ENCODE results near the gene YTHDF2. TPM values are rescaled to one million over a fixed set of nuclear protein-coding genes. Genes with fewer than 3 reads are reported as not detected.
"Not testable (repeated sequence)": the region's sequence is repeated elsewhere in the genome, so short reads cannot be mapped to it uniquely, and the experiment has no call there.

YTHDF2 gene
- total RNA-seq, 1 experiment from 2014 or later: 117 TPM

DNA sequence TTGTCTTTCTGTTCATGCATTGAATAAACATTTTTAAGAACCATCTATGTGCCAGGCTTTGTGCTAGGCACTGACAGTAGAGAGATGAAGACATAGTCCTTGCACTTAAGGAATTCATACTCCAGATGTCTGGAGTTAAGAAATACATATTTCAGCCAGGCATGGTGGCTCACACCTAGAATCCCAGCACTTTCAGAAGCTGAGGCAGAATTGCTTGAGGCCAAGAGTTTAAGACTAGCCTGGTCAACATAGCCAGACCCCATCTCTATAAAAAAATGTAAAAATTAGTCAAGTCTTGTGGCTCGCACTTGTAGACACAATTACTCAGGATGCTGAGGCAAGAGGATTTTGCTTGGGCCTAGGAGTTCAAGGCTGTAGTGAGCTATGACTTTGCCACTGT is 18.6 kb upstream of the YTHDF2 start:
- Mint-ChIP-seq H3K27ac (ENCODE audit: unreplicated experiment) (no peak overlapping the region), H3K27me3 (ENCODE audit: unreplicated experiment) (no peaks in the 10 kb centered on the region), H3K4me3 (ENCODE audit: low read depth, unreplicated experiment) (no peak overlapping the region), H3K4me1 (ENCODE audit: low read depth, unreplicated experiment) (no peaks in the 10 kb centered on the region), H3K9me3 (ENCODE audit: low read depth, unreplicated experiment) (no peaks in the 10 kb centered on the region), H3K36me3 (ENCODE audit: insufficient read depth, unreplicated experiment) (peaks cover 8% of the 10 kb centered on the region)
- BruUV-seq (replicated peaks): no TSS peak
- CTCF ChIA-PET: no interaction called here
- intact Hi-C loops (cut with micrococcal nuclease; ENCODE audit: unreplicated experiment): no loop called here
- TF ChIP-seq, protein P1, sequence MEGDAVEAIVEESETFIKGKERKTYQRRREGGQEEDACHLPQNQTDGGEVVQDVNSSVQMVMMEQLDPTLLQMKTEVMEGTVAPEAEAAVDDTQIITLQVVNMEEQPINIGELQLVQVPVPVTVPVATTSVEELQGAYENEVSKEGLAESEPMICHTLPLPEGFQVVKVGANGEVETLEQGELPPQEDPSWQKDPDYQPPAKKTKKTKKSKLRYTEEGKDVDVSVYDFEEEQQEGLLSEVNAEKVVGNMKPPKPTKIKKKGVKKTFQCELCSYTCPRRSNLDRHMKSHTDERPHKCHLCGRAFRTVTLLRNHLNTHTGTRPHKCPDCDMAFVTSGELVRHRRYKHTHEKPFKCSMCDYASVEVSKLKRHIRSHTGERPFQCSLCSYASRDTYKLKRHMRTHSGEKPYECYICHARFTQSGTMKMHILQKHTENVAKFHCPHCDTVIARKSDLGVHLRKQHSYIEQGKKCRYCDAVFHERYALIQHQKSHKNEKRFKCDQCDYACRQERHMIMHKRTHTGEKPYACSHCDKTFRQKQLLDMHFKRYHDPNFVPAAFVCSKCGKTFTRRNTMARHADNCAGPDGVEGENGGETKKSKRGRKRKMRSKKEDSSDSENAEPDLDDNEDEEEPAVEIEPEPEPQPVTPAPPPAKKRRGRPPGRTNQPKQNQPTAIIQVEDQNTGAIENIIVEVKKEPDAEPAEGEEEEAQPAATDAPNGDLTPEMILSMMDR (IDR thresholded peaks at IDR 0.05; ENCODE audit: unreplicated experiment): no peak
- no peak for DNase-seq

DNA sequence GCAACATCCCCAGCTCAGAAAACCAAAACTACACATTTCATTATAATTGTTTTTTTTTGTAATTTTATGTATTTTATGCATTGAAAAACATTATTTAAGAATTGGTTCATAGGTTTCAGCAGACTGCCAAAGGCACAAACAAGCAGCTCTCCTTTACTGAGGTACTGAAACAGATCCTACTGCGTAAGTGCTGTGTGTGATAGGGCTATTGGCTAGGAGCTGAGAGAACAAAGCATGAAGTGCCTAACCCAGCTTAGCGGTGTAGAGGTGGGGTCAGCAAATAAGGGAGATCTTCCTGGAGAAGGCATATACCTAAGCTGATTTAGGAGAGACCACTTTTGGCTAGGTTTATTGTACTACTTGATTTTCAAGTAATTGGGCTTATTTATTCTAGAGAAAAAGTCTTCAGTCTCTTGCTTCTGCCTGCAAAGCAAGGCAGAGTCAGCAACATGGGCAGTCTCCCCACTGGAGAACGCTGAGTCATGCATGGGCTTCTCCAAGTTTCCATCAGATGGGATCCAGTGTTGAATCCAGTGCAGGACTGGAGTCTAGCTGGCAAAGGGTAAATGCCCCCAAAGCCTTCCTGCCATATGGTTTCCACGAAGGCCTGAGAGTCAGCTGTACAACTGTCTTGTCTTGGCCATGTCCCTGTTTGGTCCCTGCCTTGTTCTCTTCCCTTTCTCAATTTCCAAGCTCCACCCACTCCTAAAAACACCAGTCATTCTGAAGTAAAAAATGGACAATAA is 18.0 kb upstream of the YTHDF2 start:
- no peak overlapping the region for H3K4me3 Mint-ChIP-seq (ENCODE audit: low read depth, unreplicated experiment)
- CTCF ChIA-PET: no interaction called here
- TF ChIP-seq, protein P1 (IDR thresholded peaks at IDR 0.05; ENCODE audit: unreplicated experiment): no peak
- H3K4me1 Mint-ChIP-seq (ENCODE audit: low read depth, unreplicated experiment): no peaks in the 10 kb centered on the region
- no peaks in the 10 kb centered on the region for H3K9me3 Mint-ChIP-seq (ENCODE audit: low read depth, unreplicated experiment)
- no peak overlapping the region for H3K27ac Mint-ChIP-seq (ENCODE audit: unreplicated experiment)
- intact Hi-C loops (cut with micrococcal nuclease; ENCODE audit: unreplicated experiment): no loop called here
- peaks cover 8% of the 10 kb centered on the region for H3K36me3 Mint-ChIP-seq (ENCODE audit: insufficient read depth, unreplicated experiment)
- BruUV-seq (replicated peaks): no TSS peak
- no peaks in the 10 kb centered on the region for H3K27me3 Mint-ChIP-seq (ENCODE audit: unreplicated experiment)
- no peak for DNase-seq

DNA sequence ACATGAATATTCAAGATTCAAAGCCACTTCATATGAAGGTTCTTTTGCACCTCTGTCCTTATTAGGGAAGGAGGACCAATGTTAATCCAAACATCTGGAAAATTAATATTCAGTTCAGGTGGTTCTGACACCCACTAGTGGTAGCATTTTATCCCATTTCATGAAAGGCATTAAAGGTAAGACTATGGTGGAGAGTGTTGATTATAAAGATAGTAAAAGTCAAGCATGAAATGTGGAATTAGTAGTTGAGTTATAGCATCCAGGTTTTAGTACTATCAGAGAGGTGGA is 17.5 kb upstream of the YTHDF2 start:
- Mint-ChIP-seq H3K4me3 (ENCODE audit: low read depth, unreplicated experiment) (no peak overlapping the region), H3K36me3 (ENCODE audit: insufficient read depth, unreplicated experiment) (peaks cover 3% of the 10 kb centered on the region), H3K4me1 (ENCODE audit: low read depth, unreplicated experiment) (no peaks in the 10 kb centered on the region), H3K9me3 (ENCODE audit: low read depth, unreplicated experiment) (no peaks in the 10 kb centered on the region), H3K27me3 (ENCODE audit: unreplicated experiment) (no peaks in the 10 kb centered on the region), H3K27ac (ENCODE audit: unreplicated experiment) (no peak overlapping the region)
- CTCF ChIA-PET: no interaction called here
- DNase-seq: no peak
- BruUV-seq (replicated peaks): no TSS peak
- TF ChIP-seq, protein P1 (IDR thresholded peaks at IDR 0.05; ENCODE audit: unreplicated experiment): no peak
- intact Hi-C loops (cut with micrococcal nuclease; ENCODE audit: unreplicated experiment): no loop called here

DNA sequence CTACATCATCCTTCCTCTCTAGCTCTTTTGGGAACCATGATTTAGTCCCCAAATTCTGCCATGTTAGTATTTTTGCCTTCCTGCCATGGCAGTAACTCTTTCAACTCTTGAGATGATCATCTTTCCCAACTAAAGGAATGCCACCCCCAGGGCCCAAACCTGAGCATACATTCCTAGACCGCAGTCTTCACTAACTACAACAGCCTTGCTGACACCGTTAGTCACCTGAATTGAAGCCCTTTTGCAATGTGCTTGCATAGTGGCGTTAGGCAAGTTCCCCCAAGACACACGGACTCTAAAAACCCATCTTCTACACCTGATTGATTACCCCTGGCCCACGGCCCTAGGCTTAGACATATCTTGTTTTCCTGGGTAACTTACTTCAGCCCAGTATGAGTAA is 16.4 kb upstream of the YTHDF2 start:
- TF ChIP-seq, protein P1 (IDR thresholded peaks at IDR 0.05; ENCODE audit: unreplicated experiment): no peak
- CTCF ChIA-PET: no interaction called here
- no peaks in the 10 kb centered on the region for H3K4me1 Mint-ChIP-seq (ENCODE audit: low read depth, unreplicated experiment)
- H3K27ac Mint-ChIP-seq (ENCODE audit: unreplicated experiment): no peak overlapping the region
- no TSS peak for BruUV-seq (replicated peaks)
- H3K4me3 Mint-ChIP-seq (ENCODE audit: low read depth, unreplicated experiment): no peak overlapping the region
- H3K27me3 Mint-ChIP-seq (ENCODE audit: unreplicated experiment): no peaks in the 10 kb centered on the region
- intact Hi-C loops (cut with micrococcal nuclease; ENCODE audit: unreplicated experiment): no loop called here
- H3K36me3 Mint-ChIP-seq (ENCODE audit: insufficient read depth, unreplicated experiment): no peaks in the 10 kb centered on the region
- no peaks in the 10 kb centered on the region for H3K9me3 Mint-ChIP-seq (ENCODE audit: low read depth, unreplicated experiment)
- DNase-seq: no peak

DNA sequence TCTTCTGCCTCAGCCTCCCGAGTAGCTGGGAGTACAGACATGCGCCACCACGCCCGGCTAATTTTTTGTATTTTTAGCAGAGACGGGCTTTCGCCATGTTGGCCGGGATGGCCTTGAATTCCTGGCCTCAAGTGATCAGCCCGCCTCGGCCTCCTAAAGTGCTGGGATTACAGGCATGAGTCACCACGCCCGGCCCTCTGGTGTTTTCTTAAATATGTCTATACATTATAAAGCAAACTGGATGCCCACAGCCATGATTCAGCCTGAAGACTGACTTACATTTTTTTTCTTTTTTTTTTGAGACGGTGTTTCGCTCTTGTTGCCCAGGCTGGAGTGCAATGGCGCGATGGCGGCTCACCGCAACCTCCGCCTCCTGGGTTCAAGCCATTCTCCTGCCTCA is 14.8 kb upstream of the YTHDF2 start:
- CTCF ChIA-PET: not testable (repeated sequence)

DNA sequence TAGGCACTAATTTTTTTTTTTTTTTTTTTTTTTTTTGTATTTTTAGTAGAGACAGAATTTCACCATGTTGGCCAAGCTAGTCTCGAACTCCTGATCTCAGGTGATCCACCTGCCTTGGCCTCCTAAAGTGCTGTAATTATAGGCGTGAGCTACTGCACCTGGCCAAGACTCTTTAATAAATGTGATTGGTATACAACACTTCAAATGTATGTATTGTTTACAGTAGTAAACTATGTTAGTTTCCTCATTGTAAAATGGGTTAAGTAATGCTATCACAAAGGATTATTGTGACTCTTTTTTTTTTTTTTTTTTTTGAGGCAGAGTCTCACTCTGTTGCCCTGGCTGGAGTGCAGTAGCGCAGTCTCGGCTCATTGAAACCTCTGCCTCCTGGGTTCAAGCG is 11.4 kb upstream of the YTHDF2 start:
- BruUV-seq (replicated peaks); H3K36me3 Mint-ChIP-seq (ENCODE audit: insufficient read depth, unreplicated experiment); H3K27ac Mint-ChIP-seq (ENCODE audit: unreplicated experiment); H3K9me3 Mint-ChIP-seq (ENCODE audit: low read depth, unreplicated experiment); DNase-seq; H3K27me3 Mint-ChIP-seq (ENCODE audit: unreplicated experiment); intact Hi-C loops (cut with micrococcal nuclease; ENCODE audit: unreplicated experiment); H3K4me1 Mint-ChIP-seq (ENCODE audit: low read depth, unreplicated experiment); H3K4me3 Mint-ChIP-seq (ENCODE audit: low read depth, unreplicated experiment): not testable (repeated sequence)
- CTCF ChIA-PET: interaction anchor here (0.6 kb wide), 2 partner anchors 25 to 32 kb away, joined by 4 to 5 read pairs; no protein-coding TSS in a partner anchor

More for the DNA sequence above, 14.8 kb upstream of the YTHDF2 start:
- DNase-seq; H3K27ac Mint-ChIP-seq (ENCODE audit: unreplicated experiment); H3K9me3 Mint-ChIP-seq (ENCODE audit: low read depth, unreplicated experiment); intact Hi-C loops (cut with micrococcal nuclease; ENCODE audit: unreplicated experiment); H3K27me3 Mint-ChIP-seq (ENCODE audit: unreplicated experiment); H3K4me1 Mint-ChIP-seq (ENCODE audit: low read depth, unreplicated experiment); BruUV-seq (replicated peaks); H3K36me3 Mint-ChIP-seq (ENCODE audit: insufficient read depth, unreplicated experiment); H3K4me3 Mint-ChIP-seq (ENCODE audit: low read depth, unreplicated experiment): not testable (repeated sequence)
